PC-9 (cell line): ENCODE measurements around the gene C14orf39. TPM values are rescaled to one million over a fixed set of nuclear protein-coding genes. Genes with fewer than 3 reads are reported as not detected.

Experiments used
- BruUV-seq: library from RNA; stranded (reverse); fragments of 400-500 nt; replicated peaks from 2 replicates; lab custom pipeline; 2021; lab: Mats Ljungman, UMichigan
- CTCF ChIA-PET: fragments of 300-600 bp; sonication (Branson Sonifier 250); formaldehyde crosslinking; loops from one replicate; lab custom pipeline; 2022; ENCODE audit warnings: antibody characterized with exemption; lab: Charles Lee
- POLR2A ChIA-PET: fragments of 300-600 bp; sonication (Branson Sonifier 250); formaldehyde crosslinking; loops from one replicate; lab custom pipeline; 2022; ENCODE audit warnings: antibody characterized with exemption; ENCODE audit not compliant: unreplicated experiment; lab: Charles Lee
- DNase-seq, 2 experiments: peaks; one replicate each; pipeline versions ENCODE4 v3.0.0 to v3.0.0-alpha.2; 2015 to 2022; ENCODE audit warnings: mixed read lengths in 1 of 2
- H2AFZ ChIP-seq: fragments of 200-600 bp; sonication (generic); 2 replicates; pipeline ENCODE4 v1.8.1; 2017; ENCODE audit warnings: antibody characterized with exemption
- H3F3A ChIP-seq: fragments of 200-600 bp; sonication (generic); 2 replicates; pipeline ENCODE4 v1.8.1; 2017; ENCODE audit warnings: antibody characterized with exemption, mild to moderate bottlenecking, low read depth; ENCODE audit not compliant: insufficient read depth
- H3K27ac ChIP-seq: fragments of 200-600 bp; sonication (generic); 2 replicates; pipeline ENCODE4 v1.6.1; 2016; ENCODE audit warnings: mixed run types
- H3K27me3 ChIP-seq: fragments of 200-600 bp; sonication (generic); 2 replicates; pipeline ENCODE4 v1.6.1; 2016; ENCODE audit warnings: low read depth, mixed run types; ENCODE audit not compliant: insufficient read depth
- H3K36me3 ChIP-seq: fragments of 200-600 bp; sonication (generic); 2 replicates; pipeline ENCODE4 v1.6.1; 2016; ENCODE audit warnings: low read depth, mixed run types
- H3K4me1 ChIP-seq: fragments of 200-600 bp; sonication (generic); replicated peaks from 2 replicates; pipeline ENCODE4 v1.6.1; 2016; ENCODE audit warnings: mixed run types; ENCODE audit not compliant: insufficient read depth
- H3K4me2 ChIP-seq: fragments of 200-600 bp; sonication (generic); 2 replicates; pipeline ENCODE4 v1.6.1; 2017; ENCODE audit warnings: mixed run types
- H3K4me3 ChIP-seq: fragments of 200-600 bp; sonication (generic); 2 replicates; pipeline ENCODE4 v1.6.1; 2016; ENCODE audit warnings: mixed run types
- H3K79me2 ChIP-seq: fragments of 200-600 bp; sonication (generic); 2 replicates; pipeline ENCODE4 v1.6.1; 2017; ENCODE audit warnings: low read depth, mixed run types
- H3K9me2 ChIP-seq: fragments of 200-600 bp; sonication (generic); 2 replicates; pipeline ENCODE4 v1.8.1; 2017; ENCODE audit warnings: mild to moderate bottlenecking; ENCODE audit not compliant: insufficient read depth
- H3K9me3 ChIP-seq: fragments of 200-600 bp; sonication (generic); 2 replicates; pipeline ENCODE4 v1.8.1; 2016; ENCODE audit warnings: low read depth; ENCODE audit not compliant: insufficient read depth
- H4K20me1 ChIP-seq: fragments of 200-600 bp; sonication (generic); 2 replicates; pipeline ENCODE4 v1.8.1; 2017; ENCODE audit not compliant: insufficient read depth
- EZH2 ChIP-seq: fragments of 200-600 bp; sonication (generic); IDR thresholded peaks from 2 replicates; pipeline ENCODE4 v1.8.0; 2017; ENCODE audit warnings: antibody characterized with exemption, low read depth
- intact Hi-C: fragments of 100-400 bp; cut with micrococcal nuclease; formaldehyde crosslinking; loops from one replicate; pipeline ENCODE4 v1.10.0; 2022; ENCODE audit not compliant: unreplicated experiment
- total RNA-seq: library from RNA; stranded (reverse); gene quantifications from 2 replicates; pipeline ENCODE4 v1.2.3, GENCODE V29; 2021
- TF ChIP-seq, protein P1 (sequence below): fragments of 200-600 bp; sonication (generic); conservative IDR thresholded peaks from 2 replicates; pipeline ENCODE4 v1.6.1; 2017; ENCODE audit warnings: mixed run types, antibody characterized with exemption, mild to moderate bottlenecking, moderate library complexity

C14orf39 gene
- total RNA-seq, 1 experiment from 2014 or later = not detected

DNA sequence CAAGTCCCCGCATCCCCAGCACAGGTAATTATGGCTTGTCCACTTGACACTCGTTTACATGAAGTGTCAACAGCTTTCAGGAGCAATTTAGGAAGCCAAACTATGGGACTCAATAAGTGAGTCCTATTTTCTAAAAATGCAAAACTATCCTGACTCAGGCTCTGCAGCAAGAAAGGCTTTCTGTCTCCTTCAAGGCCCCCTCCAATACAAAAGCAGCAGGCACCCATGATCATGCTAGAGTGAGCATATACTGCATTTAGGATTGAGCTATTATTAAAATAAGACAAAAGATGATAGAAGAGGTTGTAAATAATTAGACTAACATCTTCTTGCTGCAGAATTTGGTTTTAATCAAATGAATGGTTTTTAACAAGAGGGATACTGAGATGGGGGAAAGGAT, 26.3 kb upstream of the C14orf39 start:
- H3K9me2 ChIP-seq = no peaks in the 10 kb centered on the region
- TF ChIP-seq, protein P1, sequence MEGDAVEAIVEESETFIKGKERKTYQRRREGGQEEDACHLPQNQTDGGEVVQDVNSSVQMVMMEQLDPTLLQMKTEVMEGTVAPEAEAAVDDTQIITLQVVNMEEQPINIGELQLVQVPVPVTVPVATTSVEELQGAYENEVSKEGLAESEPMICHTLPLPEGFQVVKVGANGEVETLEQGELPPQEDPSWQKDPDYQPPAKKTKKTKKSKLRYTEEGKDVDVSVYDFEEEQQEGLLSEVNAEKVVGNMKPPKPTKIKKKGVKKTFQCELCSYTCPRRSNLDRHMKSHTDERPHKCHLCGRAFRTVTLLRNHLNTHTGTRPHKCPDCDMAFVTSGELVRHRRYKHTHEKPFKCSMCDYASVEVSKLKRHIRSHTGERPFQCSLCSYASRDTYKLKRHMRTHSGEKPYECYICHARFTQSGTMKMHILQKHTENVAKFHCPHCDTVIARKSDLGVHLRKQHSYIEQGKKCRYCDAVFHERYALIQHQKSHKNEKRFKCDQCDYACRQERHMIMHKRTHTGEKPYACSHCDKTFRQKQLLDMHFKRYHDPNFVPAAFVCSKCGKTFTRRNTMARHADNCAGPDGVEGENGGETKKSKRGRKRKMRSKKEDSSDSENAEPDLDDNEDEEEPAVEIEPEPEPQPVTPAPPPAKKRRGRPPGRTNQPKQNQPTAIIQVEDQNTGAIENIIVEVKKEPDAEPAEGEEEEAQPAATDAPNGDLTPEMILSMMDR = no peak
- TF ChIP-seq EZH2 = no peak
- H3K4me3 ChIP-seq = no peak overlapping the region
- ChIA-PET POLR2A (no interaction called here), CTCF (no interaction called here)
- intact Hi-C loops = no loop called here
- H2AFZ ChIP-seq = no peak overlapping the region
- no TSS peak for BruUV-seq
- no peak overlapping the region for H3K4me2 ChIP-seq
- H3K36me3 ChIP-seq = no peaks in the 10 kb centered on the region
- no peaks in the 10 kb centered on the region for H3F3A ChIP-seq
- H3K27me3 ChIP-seq = peaks cover 31% of the 10 kb centered on the region
- no peaks in the 10 kb centered on the region for H3K9me3 ChIP-seq
- no peaks in the 10 kb centered on the region for H3K4me1 ChIP-seq
- DNase-seq = no peak
- H4K20me1 ChIP-seq = no peaks in the 10 kb centered on the region
- H3K27ac ChIP-seq = no peak overlapping the region
- H3K79me2 ChIP-seq = no peaks in the 10 kb centered on the region

DNA sequence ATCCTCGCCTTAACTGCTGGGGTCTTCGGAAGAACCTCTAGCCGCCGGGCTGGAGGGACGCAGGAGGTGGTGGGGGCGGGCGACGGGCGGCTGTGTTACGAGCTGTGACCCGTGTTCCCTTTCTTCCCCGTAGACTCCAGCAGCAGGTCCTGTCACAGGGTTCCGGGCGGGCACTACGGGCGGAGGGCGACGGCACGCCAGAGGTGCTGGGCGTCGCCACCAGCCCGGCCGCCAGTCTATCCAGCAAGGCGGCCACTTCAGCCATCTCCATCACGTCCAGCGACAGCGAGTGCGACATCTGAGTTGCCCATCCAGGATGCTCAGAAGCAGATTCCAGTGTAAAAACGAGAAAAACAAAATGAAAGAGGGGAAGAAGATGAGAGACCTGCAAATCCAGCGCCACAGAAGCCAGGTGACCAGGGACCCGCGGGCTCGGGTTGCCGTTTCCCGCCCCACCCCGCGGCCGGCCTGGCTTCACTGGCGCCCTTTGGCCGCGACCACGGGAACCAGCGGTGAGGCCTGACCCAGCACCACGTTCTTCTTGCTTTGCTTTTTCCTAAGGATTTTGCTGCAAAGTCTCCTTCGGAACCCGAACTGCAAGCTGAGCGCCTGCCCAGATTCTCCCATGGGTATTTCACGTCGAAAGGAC, 25.2 kb upstream of the C14orf39 start:
- H3K79me2 ChIP-seq = no peaks in the 10 kb centered on the region
- no peaks in the 10 kb centered on the region for H3K36me3 ChIP-seq
- intact Hi-C loops = no loop called here
- no peaks in the 10 kb centered on the region for H3F3A ChIP-seq
- H3K9me2 ChIP-seq = no peaks in the 10 kb centered on the region
- BruUV-seq = no TSS peak
- POLR2A ChIA-PET = no interaction called here
- TF ChIP-seq EZH2 = no peak
- TF ChIP-seq, protein P1 = no peak
- no peak overlapping the region for H3K27ac ChIP-seq
- CTCF ChIA-PET = no interaction called here
- DNase-seq = no peak
- H3K4me3 ChIP-seq = no peak overlapping the region
- no peak overlapping the region for H2AFZ ChIP-seq
- no peaks in the 10 kb centered on the region for H4K20me1 ChIP-seq
- H3K4me2 ChIP-seq = no peak overlapping the region
- peaks cover 31% of the 10 kb centered on the region for H3K27me3 ChIP-seq
- H3K9me3 ChIP-seq = no peaks in the 10 kb centered on the region
- H3K4me1 ChIP-seq = no peaks in the 10 kb centered on the region

DNA sequence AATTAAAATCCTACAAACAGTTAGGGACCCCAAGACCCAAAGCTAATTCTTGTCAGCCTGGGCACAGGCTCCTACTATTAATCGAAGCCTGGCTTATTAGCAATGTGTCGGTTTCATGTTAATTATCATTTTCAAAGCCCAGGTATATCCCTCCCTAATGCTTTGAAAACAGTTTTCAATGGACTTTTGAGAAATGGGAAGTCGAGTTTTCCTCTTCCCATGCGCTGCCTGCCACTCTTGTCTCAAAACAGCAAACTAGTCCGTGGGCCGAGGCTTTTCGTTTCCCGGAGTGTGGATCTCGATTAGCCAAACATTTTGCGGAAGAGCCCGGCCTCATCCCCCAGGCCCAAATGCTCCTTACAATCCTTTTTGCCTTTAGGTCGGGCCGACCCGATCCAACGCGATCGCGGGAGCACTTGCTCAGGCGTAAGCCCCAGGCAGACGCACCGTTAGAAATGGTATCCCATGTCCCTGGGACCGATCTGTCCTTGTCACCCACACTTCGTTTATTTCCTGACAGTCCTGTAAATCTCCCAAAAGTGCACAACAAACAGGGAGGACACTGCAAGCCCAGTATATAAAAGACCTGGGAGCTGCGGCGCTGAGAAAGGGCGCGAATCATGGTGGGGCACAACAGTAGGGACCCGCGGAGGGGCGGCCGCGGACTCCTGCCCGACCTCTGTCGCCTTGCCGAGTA, 24.5 kb upstream of the C14orf39 start:
- Histone ChIP-seq H3K9me2 (no peaks in the 10 kb centered on the region), H3K4me1 (no peaks in the 10 kb centered on the region), H3K27ac (no peak overlapping the region), H3K27me3 (peaks cover 31% of the 10 kb centered on the region), H4K20me1 (no peaks in the 10 kb centered on the region), H3K4me3 (no peak overlapping the region), H3K9me3 (no peaks in the 10 kb centered on the region), H3K4me2 (no peak overlapping the region), H3K79me2 (no peaks in the 10 kb centered on the region), H3K36me3 (no peaks in the 10 kb centered on the region), H3F3A (no peaks in the 10 kb centered on the region), H2AFZ (no peak overlapping the region)
- no peak for DNase-seq
- CTCF ChIA-PET = no interaction called here
- BruUV-seq = no TSS peak
- POLR2A ChIA-PET = no interaction called here
- intact Hi-C loops = no loop called here
- TF ChIP-seq, protein P1 = no peak
